Activated T-cell treated with anti-CD3 and anti-CD28 coated beads for 48 hours (primary cell): Measurements from ENCODE around the gene GTF2H3.
A peak's percentile ranks its signal among the peaks of the same experiment; 100 is the strongest.

Experiments
- DNase-seq: peaks from one replicate; pipeline ENCODE4 v3.0.0-alpha.2; 2020; ENCODE audit warnings: low read depth

GTF2H3 gene

DNA sequence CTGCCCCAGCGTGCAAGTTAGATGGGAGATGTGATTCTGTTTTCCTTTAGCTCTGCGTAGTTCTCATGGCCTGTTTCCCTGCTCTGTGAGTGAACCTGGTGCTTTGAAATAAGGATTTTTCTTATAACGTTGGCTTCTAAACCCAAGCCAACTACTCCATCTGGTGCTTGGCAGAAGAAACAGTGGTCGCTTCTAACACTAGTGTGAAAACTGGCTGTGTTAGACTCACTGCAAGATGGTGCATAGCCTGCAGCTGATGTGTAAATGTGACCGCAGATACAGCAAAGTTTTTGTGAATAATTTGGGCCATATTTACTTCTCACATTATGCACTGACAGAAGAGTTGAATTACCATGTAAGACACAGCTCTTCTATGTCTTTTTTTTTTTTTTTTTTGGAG lies 12.2 kb downstream of the GTF2H3 start:
- no peak for DNase-seq

DNA sequence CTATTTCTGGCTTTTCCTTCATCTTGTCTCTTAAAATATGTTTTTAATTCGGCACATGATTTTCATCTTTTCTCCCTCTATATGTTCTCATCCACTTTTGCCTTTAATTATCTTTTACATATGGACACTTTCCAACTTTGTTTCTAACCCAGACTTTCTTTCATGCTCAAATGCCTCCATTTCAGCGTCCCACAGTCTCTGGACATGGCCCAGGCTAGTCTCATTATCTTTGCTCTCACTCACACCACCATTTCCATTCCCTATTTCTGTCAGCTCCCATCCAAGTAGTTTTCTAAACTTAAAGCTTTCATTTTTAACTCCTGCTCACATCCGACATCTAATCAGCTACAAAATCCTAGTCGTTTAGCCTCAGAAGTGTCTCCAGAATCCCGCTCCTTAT lies 14.8 kb downstream of the GTF2H3 start:
- DNase-seq: no peak

DNA sequence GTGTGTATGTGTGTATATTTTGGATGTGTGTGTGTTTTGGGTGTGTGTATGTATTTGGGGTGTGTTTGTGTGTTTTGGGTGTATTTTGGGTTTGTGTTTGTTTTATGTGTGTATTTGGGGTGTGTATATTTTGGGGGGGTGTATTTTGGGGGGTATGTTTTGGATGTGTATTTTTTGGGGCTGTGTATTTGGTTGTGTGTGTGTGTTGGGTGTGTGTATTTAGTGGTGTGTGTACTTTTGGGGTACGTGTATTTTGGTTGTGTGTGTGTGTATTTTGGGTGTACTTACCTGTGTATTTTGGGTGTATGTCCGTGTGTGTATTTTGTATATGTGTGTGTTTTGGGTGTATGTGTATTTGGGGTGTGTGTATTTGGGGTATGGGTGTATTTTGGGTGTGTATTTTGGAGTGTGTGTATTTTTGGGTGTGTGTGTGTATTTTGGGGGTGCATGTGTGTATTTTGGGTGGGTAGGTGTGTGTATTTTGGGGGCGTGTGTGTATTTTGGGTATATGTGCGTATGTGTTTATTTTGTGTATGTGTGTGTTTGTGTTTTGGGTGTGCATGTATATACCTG lies 20.6 kb downstream of the GTF2H3 start:
- no peak for DNase-seq

DNA sequence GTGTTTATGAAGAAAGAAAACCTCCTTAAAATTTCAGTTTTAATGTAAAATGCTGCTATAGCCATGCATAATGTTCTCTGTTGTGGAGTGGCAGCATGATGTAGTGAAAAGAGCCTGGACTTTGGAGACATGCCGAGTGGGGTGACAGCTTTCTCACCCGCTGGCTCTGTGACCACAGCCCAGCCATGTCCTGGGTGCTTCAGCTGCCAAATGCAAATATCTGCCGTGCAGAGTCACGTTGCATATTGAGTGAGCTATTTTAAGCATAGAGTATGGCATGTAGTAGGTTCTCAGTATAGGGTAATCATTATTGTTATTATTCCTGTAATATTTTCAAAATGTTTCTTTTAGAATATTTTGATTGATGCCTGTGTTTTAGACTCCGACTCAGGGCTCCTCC lies 21.8 kb downstream of the GTF2H3 start:
- no peak for DNase-seq

DNA sequence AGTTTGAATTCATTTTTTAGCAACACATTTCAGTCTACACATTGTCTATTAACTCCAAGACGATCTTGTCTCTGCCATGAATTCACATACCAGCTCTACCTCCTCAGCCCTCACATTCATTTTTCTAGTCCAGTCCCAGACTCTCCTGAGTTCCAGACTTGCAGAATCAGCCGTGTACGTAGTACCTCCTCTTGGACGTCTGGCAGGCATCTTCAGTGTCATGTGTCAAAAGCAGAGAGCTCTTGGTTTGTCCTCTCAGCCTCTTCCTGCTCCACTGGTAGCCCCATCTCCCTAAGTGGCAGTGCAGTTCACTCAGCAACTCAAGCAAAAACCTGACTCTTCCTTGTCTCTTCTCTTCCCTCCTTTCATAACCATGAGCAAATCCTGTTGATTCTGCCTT lies 22.8 kb downstream of the GTF2H3 start:
- no peak for DNase-seq

- DNase-seq: no peak
Measured at GRCh38 chr12:123657211-123657610, 23.6 kb downstream of the GTF2H3 start.

DNA sequence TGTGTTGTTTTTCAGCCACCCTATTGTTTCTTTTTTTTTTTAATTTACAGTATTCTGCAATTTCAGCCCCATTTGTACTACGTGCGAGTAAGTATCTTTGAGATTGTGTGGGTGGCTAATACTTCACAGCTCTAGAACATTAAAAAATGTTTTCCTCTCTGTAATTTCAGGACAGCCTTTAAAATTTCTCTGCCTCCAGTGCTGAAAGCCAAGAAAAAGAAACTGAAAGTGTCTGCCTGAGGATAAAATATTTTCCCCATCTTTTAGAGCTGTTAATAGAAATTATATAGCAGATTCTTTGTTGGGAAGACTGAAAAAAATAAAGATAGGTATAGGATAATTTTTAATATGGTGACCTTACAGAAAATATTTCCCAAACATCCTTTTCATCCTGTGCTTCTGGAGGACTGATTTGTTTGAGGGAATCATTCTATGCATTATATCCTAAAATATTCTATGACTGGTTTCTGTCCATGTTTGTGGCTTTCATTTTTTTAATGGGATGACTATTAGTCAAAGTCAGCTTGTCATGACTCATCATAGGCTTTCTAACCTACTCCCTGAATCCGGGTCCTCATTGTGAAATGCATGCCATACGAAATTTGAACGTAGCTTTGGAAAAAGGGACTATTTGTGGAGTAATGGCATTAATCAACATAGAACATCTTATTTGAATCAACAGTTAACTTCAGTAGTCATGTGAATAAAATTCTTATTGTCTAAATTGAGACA lies 26.5 kb downstream of the GTF2H3 start:
- no peak for DNase-seq

GRCh38 chr12:123667771-123668170 lies 34.1 kb downstream of the GTF2H3 start:
- DNase-seq: no peak

DNA sequence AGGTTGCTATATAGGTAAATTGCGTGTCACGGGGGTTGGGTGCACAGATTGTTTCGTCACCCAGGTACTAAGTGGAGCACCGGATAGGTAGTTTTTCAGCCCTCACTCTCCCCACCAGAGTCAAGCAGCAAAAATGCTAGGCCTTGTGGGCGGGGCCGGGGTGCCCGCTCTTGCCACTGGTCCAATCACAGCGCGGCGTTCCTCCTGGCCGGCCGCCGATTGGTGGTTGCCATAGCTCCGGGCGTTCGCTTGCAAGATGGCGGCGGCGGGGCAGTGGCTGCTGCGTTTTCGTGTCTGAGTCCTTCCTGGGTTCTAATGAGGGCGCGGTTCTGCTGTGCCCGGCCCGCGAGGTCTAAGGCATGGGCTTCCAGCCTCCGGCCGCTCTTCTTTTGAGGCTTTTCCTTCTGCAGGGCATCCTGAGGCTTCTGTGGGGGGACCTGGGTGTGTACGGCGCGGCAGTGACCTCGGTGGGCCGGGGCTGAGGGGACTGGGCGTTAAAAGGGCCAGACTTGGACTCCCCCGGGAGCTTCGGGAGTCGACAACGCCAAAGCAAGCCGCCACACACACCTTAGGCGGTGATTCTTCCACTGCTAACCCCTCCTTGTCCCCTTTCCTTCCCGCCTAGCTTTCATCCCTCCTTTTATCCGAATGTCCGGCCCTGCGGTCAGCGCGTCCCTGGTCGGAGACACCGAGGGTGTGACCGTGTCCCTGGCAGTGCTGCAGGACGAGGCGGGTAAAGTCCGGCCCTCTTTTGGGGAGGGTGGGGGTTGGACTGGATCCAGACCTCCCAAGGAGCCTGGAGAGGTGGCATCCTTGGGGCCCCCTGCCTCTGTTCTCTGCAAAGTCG lies 37.5 kb downstream of the GTF2H3 start, which contains the start of gene TCTN2:
TSS of gene TCTN2 (plus strand) at position 232 of the 847 bp plus-strand sequence. CDS start at position 360, 128 bp downstream.
- peak; percentile 93 for DNase-seq

DNA sequence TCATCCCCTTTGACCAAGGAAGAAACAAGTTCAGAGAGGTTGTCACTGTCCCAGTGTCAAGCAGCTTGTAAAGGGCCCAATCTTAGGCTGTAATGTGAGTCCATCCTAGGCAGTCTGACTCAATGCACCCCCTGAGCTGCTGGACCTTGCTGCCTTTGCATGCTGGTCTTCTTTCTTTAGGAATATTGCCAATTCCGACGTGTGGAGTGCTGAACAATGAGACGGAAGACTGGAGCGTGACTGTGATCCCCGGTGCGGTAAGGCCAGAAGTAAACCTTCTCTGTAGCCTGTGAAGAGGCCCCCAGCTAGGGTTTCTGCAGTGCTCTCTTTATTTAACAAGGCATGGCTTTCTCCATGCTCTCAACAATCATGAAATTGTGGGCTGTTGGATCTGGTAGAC lies 38.2 kb downstream of the GTF2H3 start:
- DNase-seq: no peak

- no peak for DNase-seq
Measured at GRCh38 chr12:123675436-123675835, 41.8 kb downstream of the GTF2H3 start.

GRCh38 chr12:123676616-123677320 lies 43.1 kb downstream of the GTF2H3 start:
- no peak for DNase-seq

DNA sequence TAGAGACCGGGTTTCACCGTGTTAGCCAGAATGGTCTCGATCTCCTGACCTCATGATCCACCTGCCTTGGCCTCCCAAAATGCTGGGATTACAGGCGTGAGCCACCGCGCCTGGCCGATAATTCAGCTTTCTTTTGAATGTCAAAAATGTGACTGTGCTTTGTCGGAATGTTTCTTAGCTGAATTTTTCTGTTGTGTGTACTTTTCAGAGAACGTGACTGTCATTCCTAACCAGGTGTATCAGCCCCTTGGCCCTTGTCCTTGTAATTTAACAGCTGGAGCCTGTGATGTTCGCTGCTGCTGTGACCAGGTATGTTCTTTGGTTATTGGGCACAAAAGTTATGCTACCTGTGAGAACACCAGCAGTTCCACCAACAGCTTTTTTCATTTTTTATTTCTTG lies 45.4 kb downstream of the GTF2H3 start:
- DNase-seq: no peak

GRCh38 chr12:123681605-123682004 lies 48.0 kb downstream of the GTF2H3 start:
- no peak for DNase-seq

GRCh38 chr12:123683964-123684363 lies 50.3 kb downstream of the GTF2H3 start:
- no peak for DNase-seq

- no peak for DNase-seq
Measured at GRCh38 chr12:123686636-123687190, 53.1 kb downstream of the GTF2H3 start.

GRCh38 chr12:123690191-123690840 lies 56.7 kb downstream of the GTF2H3 start:
- DNase-seq: no peak

GRCh38 chr12:123696207-123696606 lies 62.6 kb downstream of the GTF2H3 start:
- no peak for DNase-seq

DNA sequence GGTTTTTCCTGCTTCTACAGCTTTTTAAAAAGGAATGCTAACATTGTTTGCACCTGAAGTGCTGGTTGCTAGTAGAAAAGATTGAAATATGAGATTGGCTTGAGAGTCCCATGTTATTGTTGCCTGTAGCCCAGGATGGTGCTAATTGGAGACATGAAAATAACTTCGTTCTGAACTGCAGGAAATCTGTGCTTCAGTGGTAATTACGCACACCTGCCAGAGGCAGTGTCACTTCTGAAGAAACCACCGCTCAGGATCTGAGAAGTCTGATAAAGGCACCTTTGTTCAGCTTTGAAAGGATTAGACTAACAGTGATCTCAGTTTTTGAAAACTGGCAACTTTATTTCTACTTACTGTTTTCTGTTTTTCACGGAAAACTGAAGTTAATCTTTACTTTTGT lies 63.0 kb downstream of the GTF2H3 start:
- DNase-seq: no peak

GRCh38 chr12:123705935-123706334 lies 72.3 kb downstream of the GTF2H3 start:
- DNase-seq: no peak

DNA sequence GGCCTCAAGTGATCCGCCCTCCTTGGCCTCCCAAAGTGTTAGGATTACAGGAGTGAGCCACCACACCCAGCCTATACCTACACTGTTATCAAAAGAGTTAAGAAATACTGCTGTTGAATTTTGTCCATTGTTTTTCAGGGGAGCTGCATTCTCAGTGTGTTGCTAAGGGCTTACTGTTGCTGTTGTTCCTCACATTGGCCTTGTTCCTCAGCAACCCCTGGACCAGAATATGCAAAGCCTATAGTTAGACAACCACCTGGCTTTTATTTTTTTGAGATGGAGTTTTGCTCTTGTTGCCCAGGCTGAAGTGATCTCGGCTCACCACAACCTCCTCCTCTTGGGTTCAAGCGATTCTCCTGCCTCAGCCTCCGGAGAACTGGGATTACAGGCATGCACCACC lies 73.8 kb downstream of the GTF2H3 start:
- DNase-seq: no peak
